ENCODE data around the gene ODAD3.
"Not testable (repeated sequence)": the region's sequence is repeated elsewhere in the genome, so short reads cannot be mapped to it uniquely, and the experiment has no call there.

The ODAD3 gene

DNA sequence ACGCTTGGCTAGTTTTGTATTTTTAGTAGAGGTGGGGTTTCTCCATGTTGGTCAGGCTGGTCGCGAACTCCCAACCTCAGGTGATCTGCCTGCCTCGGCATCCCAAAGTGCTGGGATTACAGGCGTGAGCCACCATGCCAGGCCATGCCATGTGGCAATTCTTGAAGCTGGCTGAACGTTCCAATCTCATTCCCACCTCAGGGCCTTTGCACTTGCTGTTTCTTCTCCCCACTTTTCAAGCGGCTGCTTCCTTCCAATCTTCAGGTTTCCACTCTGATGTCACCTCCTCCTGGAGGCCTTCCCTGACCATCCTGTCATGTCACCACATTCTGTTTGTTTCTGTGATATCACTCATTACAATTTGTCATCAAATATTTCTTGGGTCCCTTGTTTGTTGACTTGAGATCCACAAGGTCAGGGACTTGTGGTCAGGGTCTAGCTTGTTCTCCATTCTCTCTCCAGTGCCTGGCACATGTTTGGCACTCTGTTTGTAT, 55.0 kb downstream of the ODAD3 start:
- in situ Hi-C loops (cut with MboI; ENCODE audit: low sequenced_read_pairs, unreplicated experiment), result no loop called here
- DNase-seq (ENCODE audit: low spot score), result no peak
- TF ChIP-seq, protein P1, sequence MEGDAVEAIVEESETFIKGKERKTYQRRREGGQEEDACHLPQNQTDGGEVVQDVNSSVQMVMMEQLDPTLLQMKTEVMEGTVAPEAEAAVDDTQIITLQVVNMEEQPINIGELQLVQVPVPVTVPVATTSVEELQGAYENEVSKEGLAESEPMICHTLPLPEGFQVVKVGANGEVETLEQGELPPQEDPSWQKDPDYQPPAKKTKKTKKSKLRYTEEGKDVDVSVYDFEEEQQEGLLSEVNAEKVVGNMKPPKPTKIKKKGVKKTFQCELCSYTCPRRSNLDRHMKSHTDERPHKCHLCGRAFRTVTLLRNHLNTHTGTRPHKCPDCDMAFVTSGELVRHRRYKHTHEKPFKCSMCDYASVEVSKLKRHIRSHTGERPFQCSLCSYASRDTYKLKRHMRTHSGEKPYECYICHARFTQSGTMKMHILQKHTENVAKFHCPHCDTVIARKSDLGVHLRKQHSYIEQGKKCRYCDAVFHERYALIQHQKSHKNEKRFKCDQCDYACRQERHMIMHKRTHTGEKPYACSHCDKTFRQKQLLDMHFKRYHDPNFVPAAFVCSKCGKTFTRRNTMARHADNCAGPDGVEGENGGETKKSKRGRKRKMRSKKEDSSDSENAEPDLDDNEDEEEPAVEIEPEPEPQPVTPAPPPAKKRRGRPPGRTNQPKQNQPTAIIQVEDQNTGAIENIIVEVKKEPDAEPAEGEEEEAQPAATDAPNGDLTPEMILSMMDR (IDR thresholded peaks at IDR 0.05; ENCODE audit: borderline replicate concordance, control extremely low read depth, extremely low read depth, insufficient read depth, missing control alignments), result no peak

DNA sequence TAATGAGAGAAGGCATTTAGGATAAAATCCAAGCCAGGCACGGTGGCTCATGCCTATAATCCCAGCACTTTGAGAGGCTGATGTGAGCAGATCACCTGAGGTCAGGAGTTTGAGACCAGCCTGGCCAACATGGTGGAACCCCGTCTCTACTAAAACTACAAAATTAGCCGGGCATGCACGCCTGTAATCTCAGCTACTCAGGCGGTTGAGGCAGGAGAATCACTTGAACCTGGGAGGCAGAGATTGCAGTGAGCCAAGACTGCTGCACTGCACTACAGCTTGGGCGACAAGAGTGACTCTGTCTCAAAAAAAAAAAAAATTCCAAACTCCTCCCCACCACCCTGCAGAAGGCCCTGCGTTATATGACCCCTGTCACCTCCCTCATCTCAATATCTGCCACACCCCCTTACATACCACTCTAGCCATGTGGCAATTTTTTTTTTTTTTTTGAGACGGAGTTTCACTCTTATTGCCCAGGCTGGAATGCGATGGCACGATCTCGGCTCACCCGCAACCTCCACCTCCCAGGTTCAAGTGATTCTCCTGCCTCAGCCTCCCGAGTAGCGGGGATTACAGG, 55.6 kb downstream of the ODAD3 start:
- in situ Hi-C loops (cut with MboI; ENCODE audit: low sequenced_read_pairs, unreplicated experiment); DNase-seq (ENCODE audit: low spot score): not testable (repeated sequence)

DNA sequence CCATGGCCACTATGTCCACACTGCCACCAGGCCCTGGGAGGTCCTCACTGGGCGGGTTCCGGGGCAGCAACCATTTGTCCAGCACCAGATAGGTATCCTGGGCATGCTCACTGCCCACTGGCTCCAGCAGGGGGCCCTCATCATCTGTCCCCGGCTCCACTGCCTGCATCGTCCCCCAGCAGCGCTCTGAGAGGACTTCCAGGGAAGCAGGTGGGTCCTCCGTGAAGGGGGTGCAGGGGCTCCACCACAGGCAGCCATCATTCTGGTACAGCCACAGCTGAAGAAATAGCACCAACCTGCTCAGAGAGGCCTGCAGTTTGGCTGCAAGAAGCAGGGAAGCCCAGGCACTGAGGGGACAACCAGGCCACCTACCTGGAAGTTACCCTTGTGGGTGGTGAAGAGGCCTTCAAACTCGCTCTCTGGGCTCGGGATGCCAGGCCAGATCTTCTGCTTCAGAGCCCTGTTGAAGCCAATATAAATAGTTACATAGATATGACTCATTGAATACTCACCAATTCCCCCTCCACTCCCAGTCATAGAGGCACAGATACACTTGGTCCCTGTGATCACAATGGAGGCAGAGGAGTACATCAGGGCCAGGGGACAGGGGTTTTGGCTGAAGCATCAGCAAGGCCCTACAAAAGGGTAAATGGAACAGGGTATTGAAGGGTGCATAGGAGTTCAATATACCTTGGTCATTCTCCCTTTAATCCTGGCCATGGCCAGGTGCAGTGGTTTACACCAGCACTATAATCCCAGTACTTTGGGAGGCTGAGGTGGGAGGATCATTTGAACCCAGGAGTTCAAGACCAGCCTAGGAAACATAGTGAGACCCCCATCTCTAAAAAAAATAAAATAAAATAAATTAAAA, 56.4 kb downstream of the ODAD3 start:
- in situ Hi-C loops (cut with MboI; ENCODE audit: low sequenced_read_pairs, unreplicated experiment), result no loop called here
- TF ChIP-seq, protein P1 (IDR thresholded peaks at IDR 0.05; ENCODE audit: borderline replicate concordance, control extremely low read depth, extremely low read depth, insufficient read depth, missing control alignments), result peak; percentile 60
- peak; percentile 36 for DNase-seq (ENCODE audit: low spot score)

DNA sequence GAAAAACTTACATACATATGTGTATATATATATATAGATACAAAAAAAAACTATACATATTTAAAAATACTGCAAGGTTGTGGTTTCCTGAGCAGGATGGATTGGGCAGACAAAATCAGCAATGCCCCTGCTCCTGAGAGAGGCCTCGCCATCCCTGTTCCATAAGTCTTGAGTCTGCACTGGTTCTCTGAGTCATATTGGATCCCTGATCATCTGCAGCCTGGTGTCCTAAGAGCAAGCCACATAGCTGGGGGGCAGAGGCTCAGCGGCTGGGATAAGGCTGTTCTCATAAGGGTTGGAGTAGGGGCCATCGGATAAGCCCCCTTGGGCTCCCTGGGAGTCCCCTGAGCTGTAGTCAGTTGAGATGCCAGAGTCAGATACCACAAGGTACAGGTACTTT, 57.2 kb downstream of the ODAD3 start:
- TF ChIP-seq, protein P1 (IDR thresholded peaks at IDR 0.05; ENCODE audit: borderline replicate concordance, control extremely low read depth, extremely low read depth, insufficient read depth, missing control alignments), result no peak
- DNase-seq (ENCODE audit: low spot score), result no peak
- in situ Hi-C loops (cut with MboI; ENCODE audit: low sequenced_read_pairs, unreplicated experiment), result no loop called here

DNA sequence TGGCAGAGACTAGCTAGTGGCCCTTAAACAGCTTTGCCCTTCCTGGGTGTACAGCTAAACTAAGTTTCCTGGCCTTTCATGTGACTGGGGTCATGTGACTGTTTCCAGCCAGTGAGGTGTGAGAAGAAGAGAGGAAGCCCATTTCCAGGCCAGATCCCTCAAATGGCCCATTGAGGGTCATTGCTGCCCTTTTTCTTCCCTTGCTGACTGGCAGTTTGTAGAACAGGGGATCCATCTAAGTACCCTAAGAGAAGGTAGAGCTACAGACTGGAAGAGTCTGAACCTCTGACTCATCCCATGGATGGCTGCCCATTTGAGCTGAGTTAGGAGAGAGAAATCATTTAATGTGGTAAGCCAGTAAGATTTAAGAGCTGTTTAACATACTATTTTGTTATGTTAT, 57.7 kb downstream of the ODAD3 start:
- TF ChIP-seq, protein P1 (IDR thresholded peaks at IDR 0.05; ENCODE audit: borderline replicate concordance, control extremely low read depth, extremely low read depth, insufficient read depth, missing control alignments), result no peak
- peak; percentile 66 for DNase-seq (ENCODE audit: low spot score)
- in situ Hi-C loops (cut with MboI; ENCODE audit: low sequenced_read_pairs, unreplicated experiment), result no loop called here

DNA sequence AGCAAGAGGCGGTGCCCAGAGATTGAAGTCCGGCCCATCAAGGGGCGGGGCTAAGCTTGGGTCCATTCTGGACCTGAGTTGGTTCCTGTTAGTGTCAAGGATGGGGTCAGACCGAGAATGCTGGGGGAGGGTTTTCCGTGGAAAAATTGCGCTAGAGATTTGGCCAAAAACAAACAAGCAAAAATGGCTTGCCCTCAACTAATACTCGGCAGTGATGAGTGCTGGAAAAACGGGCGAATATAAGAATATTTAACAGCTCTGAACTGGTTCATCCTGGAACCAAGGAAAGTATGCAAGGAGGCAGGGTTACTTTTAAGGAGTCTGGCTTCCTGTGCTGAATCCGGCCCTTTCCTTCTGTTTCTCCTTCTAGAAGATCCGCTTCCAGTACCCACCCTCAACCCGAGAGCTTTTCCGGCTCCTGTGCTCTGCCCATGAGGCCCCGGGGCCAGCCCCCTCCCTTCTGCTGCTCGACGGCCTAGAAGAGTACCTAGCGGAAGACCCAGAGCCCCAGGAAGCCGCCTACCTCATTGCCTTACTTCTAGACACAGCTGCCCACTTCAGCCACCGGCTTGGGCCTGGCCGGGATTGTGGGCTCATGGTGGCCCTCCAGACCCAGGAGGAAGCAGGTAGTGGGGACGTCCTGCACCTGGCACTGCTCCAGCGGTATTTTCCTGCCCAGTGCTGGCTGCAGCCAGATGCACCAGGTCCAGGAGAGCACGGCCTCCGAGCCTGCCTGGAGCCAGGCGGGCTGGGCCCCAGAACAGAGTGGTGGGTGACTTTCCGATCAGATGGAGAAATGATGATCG, 59.6 kb downstream of the ODAD3 start:
- in situ Hi-C loops (cut with MboI; ENCODE audit: low sequenced_read_pairs, unreplicated experiment), result no loop called here
- DNase-seq (ENCODE audit: low spot score), result peak; percentile 77
- TF ChIP-seq, protein P1 (IDR thresholded peaks at IDR 0.05; ENCODE audit: borderline replicate concordance, control extremely low read depth, extremely low read depth, insufficient read depth, missing control alignments), result no peak

Data from GM13976 (cell line).